HG03565 (cell line): ENCODE measurements around the gene PAQR4.
"Not testable (repeated sequence)": the region's sequence is repeated elsewhere in the genome, so short reads cannot be mapped to it uniquely, and the experiment has no call there.

Source experiments
- ATAC-seq: cut with Tn5 transposase; IDR thresholded peaks from one replicate; pipeline ENCODE4 v1.9.1; 2021; ENCODE audit warnings: mild to moderate bottlenecking, moderate library complexity; ENCODE audit not compliant: unreplicated experiment

Gene PAQR4

DNA sequence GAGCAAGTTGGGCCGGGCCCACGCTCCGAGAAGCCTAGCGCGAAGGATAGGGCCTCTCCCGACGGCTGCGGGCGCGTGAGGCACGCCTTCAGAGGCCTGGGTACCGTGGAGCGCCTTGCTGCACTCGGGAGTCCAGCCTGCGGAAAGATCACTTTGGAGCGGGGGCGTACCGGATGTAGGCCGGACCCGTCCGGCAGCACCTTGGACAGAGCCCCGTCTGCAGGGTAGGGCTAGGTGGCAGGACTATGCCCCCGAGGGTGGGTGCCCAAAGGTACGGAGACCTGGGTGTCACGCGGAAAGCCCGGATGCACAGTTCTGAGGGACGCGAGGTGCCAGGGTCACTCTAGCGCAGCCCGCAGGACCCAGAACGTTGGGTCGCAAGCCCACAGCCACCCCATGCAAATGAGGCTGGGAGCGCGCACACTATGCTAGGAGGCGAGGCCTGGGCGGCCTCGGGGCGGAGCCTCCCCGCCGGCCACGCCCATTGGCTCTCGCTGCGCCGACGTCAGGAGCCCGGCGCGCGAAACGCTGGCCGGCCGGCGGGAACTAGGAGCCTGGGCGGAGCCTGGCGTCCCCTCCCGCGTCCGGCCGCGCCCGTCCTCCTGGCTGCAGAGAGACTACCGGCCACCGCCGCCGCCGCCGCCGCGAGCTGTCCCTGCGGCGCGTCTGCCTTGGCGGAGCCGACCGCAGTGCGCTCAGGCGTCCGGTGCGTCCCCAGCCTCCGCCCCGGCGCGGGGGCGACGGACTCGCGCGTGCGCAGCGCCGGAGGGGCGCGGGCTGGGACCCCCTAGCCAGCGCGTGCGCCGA is at the start of gene PAQR4:
Gene PAQR4, plus strand, starts transcription at position 611 of the 807 bp plus-strand sequence. CDS start 327 bp downstream, outside the sequence.
- ATAC-seq = peak; percentile 56

DNA sequence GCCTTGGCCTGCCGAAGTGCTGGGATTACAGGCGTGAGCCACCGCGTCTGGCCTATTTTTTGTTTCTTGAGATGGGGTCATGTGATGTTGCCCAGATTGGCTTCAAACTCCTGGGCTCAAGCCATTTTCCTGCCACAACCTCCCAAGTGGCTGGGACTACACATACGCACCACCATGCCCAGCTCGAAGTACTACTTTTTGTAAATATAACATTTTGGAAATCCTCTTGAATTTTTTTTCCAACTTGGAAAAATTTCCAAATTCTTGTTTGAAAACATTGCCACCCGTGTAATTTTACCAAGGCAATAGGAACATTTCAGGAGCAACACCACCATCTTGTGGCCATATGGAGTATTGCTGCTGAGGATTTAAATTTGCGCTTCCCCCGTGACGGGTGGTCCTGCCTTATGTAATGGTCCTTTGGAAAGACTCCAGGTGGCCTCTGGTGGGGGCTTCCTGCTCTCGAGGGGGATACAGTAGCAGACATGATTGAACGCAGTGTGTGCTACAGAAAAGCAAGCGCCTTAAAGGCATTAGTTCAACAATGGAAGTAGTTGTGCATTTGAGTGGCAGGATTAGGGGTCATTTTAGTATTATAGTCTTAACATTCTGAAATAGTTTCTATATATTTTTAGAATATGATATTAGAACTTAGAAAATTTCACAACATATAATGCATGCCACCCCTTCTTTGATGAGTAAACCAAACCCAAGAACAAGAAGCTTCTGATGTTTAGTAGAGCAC is 49.5 kb upstream of the PAQR4 start:
- ATAC-seq = no peak

DNA sequence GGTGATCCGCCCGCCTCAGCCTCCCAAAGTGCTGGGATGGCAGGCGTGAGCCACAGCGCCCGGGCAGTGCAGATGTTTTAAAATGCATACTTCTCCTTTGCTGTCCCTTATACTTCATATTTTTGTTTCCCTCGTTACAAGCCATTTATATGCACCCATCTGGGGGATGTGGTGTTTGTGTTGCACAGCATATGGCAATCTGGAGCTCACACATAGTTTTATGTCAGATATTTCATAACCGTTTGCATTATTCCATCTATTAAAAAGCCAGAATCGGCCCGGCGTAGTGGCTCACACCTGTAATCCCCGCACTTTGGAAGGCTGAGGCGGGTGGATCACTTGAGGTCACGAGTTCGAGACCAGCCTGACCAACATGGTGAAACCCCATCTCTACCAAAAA is 45.7 kb upstream of the PAQR4 start:
- ATAC-seq = no peak

DNA sequence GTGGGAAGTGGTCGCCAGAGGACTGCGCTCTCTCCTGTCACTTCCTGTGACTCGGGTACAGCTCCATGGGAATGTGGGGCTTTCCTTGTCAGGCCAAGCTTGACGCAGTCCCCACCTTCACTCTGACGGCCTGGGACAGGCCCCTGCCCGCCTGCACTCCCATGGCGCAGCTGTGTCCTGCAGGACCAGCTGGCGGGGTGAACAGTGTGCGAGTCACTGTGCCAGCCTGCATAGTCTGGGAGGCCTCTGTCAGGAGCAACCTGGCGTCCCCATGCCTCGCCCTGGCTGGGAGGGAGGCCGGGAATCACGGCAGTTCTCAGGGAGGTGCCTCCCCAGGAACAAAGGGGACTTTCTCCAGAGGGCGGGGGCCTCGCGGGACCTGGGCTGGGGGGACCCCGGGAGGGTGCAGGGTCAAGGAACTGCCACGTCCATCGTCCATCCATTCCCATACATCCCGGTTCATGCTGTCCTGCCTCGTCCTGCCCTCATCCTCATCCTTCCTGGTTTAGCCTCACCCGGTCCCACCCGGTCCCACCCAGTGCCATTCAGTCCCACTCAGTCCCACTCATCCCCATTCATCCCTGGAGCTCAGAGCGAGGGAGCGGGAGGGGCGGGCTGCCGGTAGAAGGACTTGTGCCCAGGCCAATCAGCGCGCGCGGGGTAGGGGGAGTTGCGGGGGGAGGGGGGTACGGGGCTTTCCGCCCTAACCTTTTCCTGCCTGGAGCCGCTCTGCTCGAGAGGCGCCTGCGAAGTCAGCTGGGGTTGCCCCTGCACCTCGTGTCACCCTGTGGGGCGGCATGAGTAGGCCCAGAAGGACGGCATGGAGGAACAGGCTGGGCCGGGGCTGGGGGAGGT is 44.0 kb upstream of the PAQR4 start:
- no peak for ATAC-seq

DNA sequence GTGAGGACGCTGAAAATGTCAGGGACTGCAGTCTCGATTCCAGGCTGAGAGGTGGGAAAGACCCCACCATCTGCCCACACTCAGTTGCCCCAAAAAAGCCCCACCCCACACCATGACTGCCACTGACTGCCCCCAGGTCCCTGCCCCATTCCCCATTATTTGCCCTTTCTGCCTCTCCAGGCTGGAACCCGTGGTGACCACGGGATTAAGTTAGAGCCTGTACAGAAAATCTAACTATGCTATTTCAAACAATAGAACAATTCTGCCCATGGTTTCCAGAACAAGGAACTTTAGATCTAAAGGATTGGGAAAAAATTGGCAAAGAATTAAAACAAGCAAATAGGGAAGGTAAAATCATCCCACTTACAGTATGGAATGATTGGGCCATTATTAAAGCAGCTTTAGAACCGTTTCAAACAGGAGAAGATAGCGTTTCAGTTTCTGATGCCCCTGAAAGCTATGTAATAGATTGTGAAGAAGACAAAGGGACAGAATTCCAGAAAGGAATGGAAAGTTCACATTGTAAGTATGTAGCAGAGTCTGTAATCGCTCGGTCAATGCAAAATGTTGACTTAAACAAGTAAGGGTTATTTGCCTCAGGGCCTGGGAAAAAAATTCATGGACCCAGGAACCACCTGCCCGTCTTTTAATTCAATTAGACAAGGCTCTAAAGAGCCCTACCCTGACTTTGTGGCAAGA is 43.0 kb upstream of the PAQR4 start:
- no peak for ATAC-seq

DNA sequence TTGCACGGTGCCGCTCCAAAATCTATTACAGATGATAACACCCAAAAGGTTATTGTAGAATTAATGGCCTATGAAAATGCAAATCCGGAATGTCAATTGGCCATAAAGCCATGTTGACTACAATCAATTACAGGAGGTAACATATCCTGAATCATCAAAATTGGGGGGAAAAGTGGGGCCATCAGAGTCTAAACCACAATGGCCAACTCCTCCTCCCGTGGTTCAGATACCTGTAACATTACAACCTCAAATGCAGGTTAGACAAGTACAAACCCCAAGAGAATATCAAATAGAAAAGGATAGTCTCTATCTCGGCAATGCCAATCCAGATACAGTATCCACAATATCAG is 42.5 kb upstream of the PAQR4 start:
- ATAC-seq = no peak

DNA sequence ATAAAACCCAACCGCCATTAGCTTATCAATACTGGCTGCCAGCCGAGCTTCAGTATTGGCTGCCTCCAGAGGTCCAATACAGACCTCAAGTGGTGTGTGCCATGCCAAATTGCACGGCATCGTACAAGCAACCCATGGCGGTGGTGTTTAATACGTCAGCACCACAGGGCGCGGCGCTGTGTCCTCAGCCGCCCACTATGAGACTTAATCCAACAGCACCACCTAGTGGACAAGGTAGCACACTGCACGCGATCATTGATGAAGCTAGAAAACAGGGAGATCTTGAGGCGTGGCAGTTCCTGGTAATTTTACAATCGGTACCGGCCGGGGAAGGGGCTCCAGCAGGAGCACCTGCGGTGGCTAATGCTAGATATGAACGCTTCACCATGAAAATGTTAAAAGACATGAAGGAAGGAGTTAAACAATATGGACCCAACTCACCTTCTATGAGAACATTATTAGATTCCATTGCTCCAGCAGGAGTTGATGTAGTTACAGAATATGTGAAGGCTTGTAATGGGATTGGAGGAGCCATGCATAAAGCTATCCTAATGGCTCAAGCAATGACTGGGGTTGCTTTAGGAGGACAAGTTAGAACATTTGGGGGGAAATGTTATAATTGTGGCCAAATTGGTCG is 42.0 kb upstream of the PAQR4 start:
- ATAC-seq = no peak

DNA sequence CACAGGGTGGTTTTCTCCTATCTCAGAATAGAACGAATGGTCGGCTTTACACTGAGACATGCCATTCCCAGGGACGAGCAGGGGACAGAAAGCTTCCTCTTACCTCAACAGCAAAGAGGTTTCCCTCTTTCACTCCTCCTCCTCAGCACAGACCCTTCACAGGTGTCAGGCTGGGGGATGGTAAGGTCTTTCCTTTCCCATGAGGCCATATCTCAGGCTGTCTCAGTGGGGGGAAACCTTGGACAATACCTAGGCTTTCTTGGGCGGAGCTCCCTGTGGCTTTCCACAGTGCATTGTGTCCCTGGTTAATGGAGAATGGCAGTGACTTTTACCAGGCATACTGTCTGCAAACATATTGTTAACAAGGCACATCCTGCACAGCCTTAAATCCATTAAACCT is 41.0 kb upstream of the PAQR4 start:
- not testable (repeated sequence) for ATAC-seq

DNA sequence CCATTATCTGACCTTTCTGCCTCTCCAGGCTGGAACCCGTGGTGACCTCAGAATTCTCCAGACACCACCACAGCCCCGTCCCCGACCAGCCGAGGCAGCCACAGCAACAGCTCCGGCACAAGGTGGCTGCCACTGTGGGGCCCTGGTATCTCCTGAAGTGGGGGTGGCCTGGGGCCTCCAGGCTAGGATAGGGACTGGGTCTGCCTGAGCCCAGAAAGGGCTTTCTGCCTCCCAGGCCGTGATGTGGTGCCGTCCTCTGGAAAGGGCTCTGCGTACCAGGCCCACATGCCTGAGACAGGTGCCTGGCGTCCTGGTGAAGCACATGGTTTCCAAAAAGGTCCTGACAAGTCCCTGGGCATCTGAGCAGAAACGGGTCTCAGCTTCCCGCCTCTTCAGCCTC is 40.4 kb upstream of the PAQR4 start:
- ATAC-seq = no peak

DNA sequence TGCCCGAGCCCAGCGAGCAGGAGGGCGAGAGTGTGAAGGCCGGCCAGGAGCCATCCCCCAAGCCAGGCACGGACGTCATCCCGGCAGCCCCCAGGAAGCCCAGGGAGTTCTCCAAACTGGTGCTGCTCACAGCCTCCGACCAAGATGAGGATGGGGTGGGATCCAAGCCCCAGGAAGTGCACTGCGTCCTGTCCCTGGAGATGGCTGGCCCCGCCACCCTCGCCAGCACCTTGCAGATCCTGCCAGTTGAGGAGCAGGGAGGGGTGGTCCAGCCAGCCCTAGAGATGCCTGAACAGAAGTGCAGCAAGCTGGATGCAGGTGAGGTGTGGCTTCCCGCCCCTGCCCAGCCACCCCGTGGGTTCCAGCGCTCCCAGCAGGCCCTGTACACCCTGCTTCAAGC is 39.5 kb upstream of the PAQR4 start:
- no peak for ATAC-seq

DNA sequence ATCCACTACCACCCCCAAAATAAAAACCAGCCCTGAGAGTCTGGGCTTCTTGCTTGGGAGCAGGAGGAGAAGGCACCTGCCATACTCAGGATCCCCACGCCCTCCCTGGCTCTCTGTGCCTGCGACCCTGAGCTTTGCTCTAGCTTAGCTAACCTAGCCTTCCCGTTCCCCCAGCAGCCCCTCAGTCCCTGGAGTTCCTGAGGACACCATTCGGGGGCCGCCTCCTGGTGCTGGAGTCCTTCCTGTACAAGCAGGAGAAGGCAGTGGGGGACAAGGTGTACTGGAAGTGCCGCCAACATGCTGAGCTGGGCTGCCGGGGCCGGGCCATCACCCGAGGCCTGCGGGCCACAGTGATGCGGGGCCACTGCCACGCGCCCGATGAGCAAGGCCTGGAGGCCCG is 38.9 kb upstream of the PAQR4 start:
- no peak for ATAC-seq

DNA sequence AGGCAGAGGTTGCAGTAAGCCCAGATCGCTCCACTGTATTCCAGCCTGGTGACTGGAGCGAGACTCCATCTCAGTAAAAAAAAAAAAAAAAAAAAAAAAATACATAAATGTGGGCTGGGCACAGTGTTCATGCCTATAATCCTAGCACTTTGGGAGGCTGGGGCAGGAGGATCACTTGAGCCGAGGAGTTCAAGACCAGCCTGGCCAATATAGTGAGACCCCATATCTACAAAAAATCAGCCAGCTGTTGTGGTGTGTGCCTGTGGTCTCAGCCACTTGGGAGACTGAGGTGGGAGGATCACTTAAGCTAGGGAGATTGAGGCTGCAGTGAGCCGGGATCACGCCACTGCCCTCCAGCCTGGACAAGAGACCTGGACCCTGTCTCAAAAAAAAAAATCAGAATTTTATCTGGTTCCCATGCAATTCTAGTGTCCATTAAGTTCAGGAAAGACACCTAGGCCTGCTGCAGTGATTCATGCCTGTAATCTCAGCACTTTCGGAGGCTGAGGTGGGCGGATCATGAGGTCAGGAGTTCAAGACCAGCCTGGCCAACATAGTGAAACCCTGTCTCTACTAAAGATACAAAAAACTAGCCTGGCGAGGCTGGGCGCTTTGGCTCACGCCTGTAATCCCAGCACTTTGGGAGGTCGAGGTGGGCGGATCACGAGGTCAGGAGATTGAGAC is 37.8 kb upstream of the PAQR4 start:
- ATAC-seq = not testable (repeated sequence)

DNA sequence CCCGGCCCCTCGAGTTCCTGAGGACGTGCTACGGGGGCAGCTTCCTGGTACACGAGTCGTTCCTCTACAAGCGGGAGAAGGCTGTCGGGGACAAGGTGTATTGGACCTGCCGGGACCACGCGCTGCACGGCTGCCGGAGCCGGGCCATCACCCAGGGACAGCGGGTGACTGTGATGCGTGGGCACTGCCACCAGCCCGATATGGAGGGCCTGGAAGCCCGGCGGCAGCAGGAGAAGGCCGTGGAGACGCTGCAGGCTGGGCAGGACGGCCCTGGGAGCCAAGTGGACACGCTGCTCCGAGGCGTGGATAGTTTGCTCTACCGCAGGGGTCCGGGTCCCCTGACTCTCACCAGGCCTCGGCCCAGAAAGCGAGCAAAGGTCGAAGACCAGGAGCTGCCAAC is 36.0 kb upstream of the PAQR4 start:
- ATAC-seq = no peak

DNA sequence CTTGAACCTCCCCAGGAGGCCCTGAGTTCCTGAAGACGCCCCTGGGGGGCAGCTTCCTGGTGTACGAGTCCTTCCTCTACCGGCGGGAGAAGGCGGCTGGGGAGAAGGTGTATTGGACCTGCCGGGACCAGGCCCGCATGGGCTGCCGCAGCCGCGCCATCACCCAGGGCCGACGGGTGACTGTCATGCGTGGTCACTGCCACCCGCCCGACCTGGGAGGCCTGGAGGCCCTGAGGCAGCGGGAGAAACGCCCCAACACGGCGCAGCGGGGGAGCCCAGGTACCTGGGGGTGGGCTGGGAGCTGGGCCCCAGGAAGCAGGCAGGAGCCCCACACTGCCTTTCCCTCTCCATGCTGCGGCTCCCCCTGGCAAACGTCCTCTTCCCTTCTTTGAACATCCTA is 35.4 kb upstream of the PAQR4 start:
- ATAC-seq = no peak

DNA sequence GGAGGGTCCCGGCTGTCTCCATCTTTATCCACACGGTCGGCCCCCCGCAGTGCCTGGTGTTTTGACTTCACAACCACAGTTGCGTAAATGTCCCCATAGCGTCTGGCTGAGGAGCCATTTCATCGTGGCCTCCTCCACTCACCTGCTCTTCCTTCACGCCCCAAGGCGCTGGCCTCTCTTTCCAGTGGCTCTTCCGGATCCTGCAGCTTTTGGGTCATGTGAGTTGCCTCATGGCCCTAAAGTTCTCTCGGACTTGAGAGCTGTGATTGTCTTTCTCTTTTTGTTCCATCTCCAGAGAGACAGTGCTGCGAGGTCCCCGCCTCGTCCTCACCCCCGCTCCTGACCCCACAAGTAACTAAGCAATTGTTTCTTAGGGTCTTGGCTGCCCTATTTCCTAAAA is 34.7 kb upstream of the PAQR4 start:
- no peak for ATAC-seq

DNA sequence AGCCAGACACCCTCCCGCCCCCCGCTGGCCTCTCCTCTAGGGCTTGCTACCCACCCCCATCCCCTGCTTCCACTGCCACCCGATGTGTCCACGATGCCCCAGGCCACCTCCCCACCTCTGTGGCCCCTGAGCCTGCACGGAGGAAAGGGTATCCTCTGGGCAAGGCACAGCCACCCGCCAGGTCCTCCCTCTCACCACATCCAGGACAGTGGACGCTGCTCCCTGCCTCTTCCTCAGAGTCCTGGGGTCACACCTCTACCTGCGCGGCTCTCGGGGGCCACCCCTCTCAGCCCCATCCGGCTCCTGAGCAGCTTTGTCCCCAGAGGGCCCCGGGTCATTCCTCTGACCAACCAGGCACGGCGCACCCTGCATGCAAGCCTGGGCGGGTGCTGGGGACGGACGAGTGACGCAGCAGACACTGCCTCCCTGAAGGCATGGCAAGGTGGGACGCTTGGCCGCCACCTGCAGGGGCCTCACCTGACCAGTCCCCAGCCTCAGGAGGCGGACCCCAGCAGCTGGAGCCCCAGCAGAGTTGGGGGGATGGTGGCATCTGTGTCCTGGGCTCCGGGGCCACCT is 32.6 kb upstream of the PAQR4 start:
- ATAC-seq = no peak

DNA sequence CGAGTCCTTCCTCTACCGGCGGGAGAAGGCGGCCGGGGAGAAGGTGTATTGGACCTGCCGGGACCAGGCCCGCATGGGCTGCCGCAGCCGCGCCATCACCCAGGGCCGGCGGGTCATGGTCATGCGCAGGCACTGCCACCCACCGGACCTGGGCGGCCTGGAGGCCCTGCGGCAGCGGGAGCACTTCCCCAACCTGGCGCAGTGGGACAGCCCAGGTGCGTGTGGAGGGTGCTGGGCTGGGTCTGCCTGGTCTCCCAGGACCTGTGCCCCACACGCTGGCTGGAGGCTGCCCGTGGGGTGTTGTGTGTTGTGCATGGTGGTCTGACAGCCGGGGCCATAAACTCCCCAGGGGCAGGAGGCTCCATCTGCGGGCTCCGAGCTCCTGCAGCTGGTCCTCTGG is 32.0 kb upstream of the PAQR4 start:
- ATAC-seq = no peak

DNA sequence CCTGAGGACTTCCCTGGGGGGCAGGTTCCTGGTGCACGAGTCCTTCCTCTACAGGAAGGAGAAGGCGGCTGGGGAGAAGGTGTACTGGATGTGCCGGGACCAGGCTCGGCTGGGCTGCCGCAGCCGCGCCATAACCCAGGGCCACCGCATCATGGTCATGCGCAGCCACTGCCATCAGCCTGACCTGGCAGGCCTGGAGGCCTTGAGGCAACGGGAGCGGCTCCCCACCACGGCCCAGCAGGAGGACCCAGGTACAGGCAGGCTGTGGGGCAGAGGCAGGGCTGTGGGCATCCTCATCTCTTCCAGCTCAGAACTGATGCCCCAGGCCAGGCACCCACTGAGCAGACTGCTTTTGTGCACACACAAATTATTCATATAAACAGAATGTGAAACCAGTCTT is 30.9 kb upstream of the PAQR4 start:
- no peak for ATAC-seq

DNA sequence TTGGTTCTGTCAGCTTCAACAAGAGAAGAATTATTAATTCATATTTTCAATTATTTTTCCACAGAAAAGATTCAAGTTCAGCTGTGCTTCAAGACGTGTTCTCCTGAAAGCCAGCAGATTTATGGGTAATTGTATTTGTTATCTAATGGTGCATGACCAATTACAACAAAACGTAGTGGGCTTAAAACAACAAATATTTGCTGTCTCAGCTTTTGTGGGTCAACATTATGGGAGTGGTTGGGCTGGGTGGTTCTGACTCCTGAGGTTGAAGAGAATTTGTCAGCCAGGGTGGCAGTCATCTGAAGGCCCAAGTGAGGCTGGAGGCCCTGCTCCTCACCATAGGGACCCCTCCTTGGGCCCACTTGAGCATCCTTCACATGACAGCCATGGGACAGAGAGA is 29.2 kb upstream of the PAQR4 start:
- no peak for ATAC-seq

DNA sequence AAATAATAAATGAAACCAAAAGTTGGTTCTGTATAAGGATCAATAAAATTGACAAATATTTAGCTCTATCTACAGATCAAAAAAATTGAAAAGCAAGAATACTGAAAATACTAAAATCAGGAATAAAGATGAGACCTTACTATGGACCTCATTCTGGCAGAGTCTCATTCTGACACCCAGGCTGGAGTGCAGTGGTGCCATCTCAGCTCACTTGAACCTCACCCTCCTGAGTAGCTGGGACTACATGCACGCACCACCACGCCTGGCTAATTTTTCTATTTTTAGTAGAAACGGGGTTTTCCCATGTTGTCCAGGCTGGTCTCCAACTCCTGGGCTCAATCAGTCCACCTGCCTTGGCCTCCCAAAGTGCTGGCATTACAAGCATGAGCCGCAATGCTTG is 27.1 kb upstream of the PAQR4 start:
- no peak for ATAC-seq
